Keratinocyte (primary cell): ENCODE measurements around the gene IREB2.

Experiments
- CTCF ChIP-seq, 3 experiments: IDR thresholded peaks in 1 of 3; conservative IDR thresholded peaks in 1 of 3; optimal IDR thresholded peaks in 1 of 3; 2 replicates in 2 of 3; 3 replicates in 1 of 3; pipeline versions ENCODE3 to v1.5.1; 2011; ENCODE audit warnings: low read length in 3 of 3, mild to moderate bottlenecking in 3 of 3, moderate library complexity in 2 of 3, control low read depth in 1 of 3, inconsistent platforms in 1 of 3; ENCODE audit not compliant: insufficient read depth in 2 of 3; ENCODE audit errors: extremely low read depth in 1 of 3
- EZH2 ChIP-seq: IDR thresholded peaks from one replicate; pipeline ENCODE4 v1.6.1; 2012; ENCODE audit warnings: inconsistent platforms, mild to moderate bottlenecking, low read length, moderate library complexity

GRCh38 chr15:78390826-78391225 lies 47.2 kb upstream of the IREB2 start:
- no peak for TF ChIP-seq CTCF (optimal IDR thresholded peaks at IDR 0.05 in 1 of 3, IDR thresholded peaks at IDR 0.05 in 1 of 3, conservative IDR thresholded peaks at IDR 0.05 in 1 of 3; ENCODE audit: extremely low read depth in 1 of 3, insufficient read depth in 2 of 3, low read length in 3 of 3)
- TF ChIP-seq EZH2 = no peak
